Measurements from ENCODE around the gene AVPI1. TPM values are rescaled to one million over a fixed set of nuclear protein-coding genes. Genes with fewer than 3 reads are reported as not detected.

Gene AVPI1
- total RNA-seq, 1 donor: 101 TPM

DNA sequence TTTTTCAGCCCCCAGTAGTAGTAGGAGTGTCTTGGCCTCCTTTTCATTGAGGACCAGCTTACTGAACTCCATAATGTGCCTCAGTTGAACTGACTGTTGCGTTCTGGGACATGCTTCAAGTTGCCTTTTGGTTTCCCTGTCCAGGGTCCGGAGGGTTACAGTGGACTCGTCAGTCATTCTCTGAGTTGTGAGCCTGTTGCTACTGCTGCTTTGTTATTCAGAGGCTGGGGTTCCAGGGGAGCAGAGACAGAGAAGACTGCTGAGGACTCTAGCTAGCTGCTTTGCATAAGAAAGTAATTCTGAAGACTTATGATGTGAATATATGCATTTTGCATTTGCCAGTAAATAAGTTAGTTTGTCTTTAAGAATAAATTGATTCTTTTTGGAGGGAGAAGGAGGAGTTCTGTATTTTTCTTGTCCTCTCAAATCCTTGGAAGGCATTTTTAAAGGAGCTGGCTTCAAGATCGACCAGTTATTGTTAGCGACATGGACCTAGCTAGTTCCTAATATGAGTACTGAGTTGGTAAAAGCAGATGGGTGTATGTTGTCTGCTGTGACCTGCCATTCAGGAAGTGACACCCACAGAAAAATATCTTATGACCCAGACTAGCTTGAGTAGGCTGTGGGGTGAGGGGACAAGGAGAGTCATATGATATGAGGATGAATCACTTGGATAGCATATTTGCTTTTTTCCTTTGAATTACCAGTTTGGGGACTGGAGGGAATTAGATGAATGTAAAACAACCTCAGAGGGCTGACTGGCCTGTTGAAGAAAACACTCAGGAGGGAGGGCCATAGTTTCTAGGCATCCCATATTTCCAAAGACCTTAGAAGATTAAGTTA, 38.3 kb downstream of the AVPI1 start:
- no peaks in the 10 kb centered on the region for H3K27me3 ChIP-seq (ENCODE audit: insufficient read depth, low read length)
- H2AFZ ChIP-seq (ENCODE audit: low read length): no peak overlapping the region
- peak overlapping the region; percentile 24 for H3K4me3 ChIP-seq (ENCODE audit: insufficient read depth, low read length)
- DNase-seq (ENCODE audit: insufficient read length, low spot score, missing footprints): peak; percentile 97
- peak overlapping the region; percentile 81 for H3K4me2 ChIP-seq (ENCODE audit: insufficient read depth, low read length)
- H3K79me2 ChIP-seq (ENCODE audit: insufficient read depth, low read length): peaks cover 79% of the 10 kb centered on the region
- peaks cover 52% of the 10 kb centered on the region for H3K36me3 ChIP-seq (ENCODE audit: insufficient read depth, low read length)
- H3K4me1 ChIP-seq (ENCODE audit: insufficient read depth, low read length): peaks cover 39% of the 10 kb centered on the region
- H3K9me3 ChIP-seq (ENCODE audit: low read depth, low read length): no peaks in the 10 kb centered on the region
- peaks cover 2% of the 10 kb centered on the region for H4K20me1 ChIP-seq (ENCODE audit: insufficient read depth, low read length)
- TF ChIP-seq, protein P1, sequence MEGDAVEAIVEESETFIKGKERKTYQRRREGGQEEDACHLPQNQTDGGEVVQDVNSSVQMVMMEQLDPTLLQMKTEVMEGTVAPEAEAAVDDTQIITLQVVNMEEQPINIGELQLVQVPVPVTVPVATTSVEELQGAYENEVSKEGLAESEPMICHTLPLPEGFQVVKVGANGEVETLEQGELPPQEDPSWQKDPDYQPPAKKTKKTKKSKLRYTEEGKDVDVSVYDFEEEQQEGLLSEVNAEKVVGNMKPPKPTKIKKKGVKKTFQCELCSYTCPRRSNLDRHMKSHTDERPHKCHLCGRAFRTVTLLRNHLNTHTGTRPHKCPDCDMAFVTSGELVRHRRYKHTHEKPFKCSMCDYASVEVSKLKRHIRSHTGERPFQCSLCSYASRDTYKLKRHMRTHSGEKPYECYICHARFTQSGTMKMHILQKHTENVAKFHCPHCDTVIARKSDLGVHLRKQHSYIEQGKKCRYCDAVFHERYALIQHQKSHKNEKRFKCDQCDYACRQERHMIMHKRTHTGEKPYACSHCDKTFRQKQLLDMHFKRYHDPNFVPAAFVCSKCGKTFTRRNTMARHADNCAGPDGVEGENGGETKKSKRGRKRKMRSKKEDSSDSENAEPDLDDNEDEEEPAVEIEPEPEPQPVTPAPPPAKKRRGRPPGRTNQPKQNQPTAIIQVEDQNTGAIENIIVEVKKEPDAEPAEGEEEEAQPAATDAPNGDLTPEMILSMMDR (IDR thresholded peaks at IDR 0.05; ENCODE audit: extremely low read depth, low read depth, low read length): no peak
- peak overlapping the region; percentile 97 for H3K27ac ChIP-seq (ENCODE audit: low read depth, low read length)

DNA sequence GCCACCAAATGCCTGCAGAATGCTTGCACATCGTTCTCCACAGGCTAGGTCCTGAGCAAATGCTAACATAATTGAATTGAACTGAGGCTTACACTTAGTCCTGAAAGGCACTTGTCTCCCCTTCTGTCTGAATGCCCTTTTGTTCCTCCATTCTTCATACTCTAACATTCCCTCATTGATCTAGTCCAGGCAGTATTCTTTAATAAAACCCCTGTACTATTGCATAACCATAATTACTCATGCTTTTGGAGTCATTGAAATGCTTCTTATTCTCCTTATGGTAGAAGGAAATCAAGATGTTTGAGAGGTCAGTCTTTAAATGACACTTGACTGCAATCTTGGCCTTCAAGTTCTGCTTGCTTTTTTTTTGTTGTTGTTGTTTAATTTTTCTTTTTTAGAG, 39.5 kb downstream of the AVPI1 start:
- no peaks in the 10 kb centered on the region for H3K27me3 ChIP-seq (ENCODE audit: insufficient read depth, low read length)
- peak overlapping the region; percentile 28 for H3K27ac ChIP-seq (ENCODE audit: low read depth, low read length)
- no peak overlapping the region for H2AFZ ChIP-seq (ENCODE audit: low read length)
- no peaks in the 10 kb centered on the region for H3K9me3 ChIP-seq (ENCODE audit: low read depth, low read length)
- H3K4me1 ChIP-seq (ENCODE audit: insufficient read depth, low read length): peaks cover 45% of the 10 kb centered on the region
- peaks cover 82% of the 10 kb centered on the region for H3K79me2 ChIP-seq (ENCODE audit: insufficient read depth, low read length)
- peak; percentile 47 for DNase-seq (ENCODE audit: insufficient read length, low spot score, missing footprints)
- H3K4me3 ChIP-seq (ENCODE audit: insufficient read depth, low read length): no peak overlapping the region
- peaks cover 2% of the 10 kb centered on the region for H4K20me1 ChIP-seq (ENCODE audit: insufficient read depth, low read length)
- H3K4me2 ChIP-seq (ENCODE audit: insufficient read depth, low read length): peak overlapping the region; percentile 40
- peaks cover 41% of the 10 kb centered on the region for H3K36me3 ChIP-seq (ENCODE audit: insufficient read depth, low read length)
- TF ChIP-seq, protein P1 (IDR thresholded peaks at IDR 0.05; ENCODE audit: extremely low read depth, low read depth, low read length): no peak

DNA sequence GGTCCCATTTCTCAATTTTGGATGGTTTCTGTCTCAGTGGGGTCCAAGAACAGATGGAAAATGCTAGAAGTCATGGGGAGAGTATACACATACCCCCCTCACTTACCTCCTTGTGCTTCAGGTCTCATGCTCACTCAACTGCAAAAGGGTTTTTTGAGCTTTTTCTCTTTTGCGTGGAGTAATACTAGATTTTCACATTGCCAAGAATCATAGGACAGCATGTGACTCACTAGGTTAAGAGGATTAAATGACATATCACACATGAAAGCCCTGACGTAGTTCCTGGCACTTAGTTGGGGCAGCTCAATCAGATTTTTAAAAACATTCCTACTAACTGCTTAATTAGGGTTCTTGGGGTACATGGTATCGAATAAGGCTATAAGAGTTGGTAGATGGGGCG, 42.1 kb downstream of the AVPI1 start:
- H3K4me1 ChIP-seq (ENCODE audit: insufficient read depth, low read length): peaks cover 50% of the 10 kb centered on the region

More for the DNA sequence above, 42.1 kb downstream of the AVPI1 start:
- H3K79me2 ChIP-seq (ENCODE audit: insufficient read depth, low read length): peaks cover 77% of the 10 kb centered on the region
- no peaks in the 10 kb centered on the region for H3K27me3 ChIP-seq (ENCODE audit: insufficient read depth, low read length)
- peak overlapping the region; percentile 52 for H3K27ac ChIP-seq (ENCODE audit: low read depth, low read length)
- no peak for DNase-seq (ENCODE audit: insufficient read length, low spot score, missing footprints)
- no peak overlapping the region for H3K4me2 ChIP-seq (ENCODE audit: insufficient read depth, low read length)
- no peak overlapping the region for H3K4me3 ChIP-seq (ENCODE audit: insufficient read depth, low read length)
- no peak overlapping the region for H2AFZ ChIP-seq (ENCODE audit: low read length)
- H3K36me3 ChIP-seq (ENCODE audit: insufficient read depth, low read length): peaks cover 21% of the 10 kb centered on the region
- TF ChIP-seq, protein P1 (IDR thresholded peaks at IDR 0.05; ENCODE audit: extremely low read depth, low read depth, low read length): no peak
- H3K9me3 ChIP-seq (ENCODE audit: low read depth, low read length): no peaks in the 10 kb centered on the region
- H4K20me1 ChIP-seq (ENCODE audit: insufficient read depth, low read length): peaks cover 7% of the 10 kb centered on the region

All from osteoblast (primary cell).